Heart right ventricle (tissue), 16 donors: ENCODE measurements around the gene MICAL3. TPM values are rescaled to one million over a fixed set of nuclear protein-coding genes. Genes with fewer than 3 reads are reported as not detected.

ENCODE experiments used
- ATAC-seq, 8 donors: fragments of 200-7000 bp; cut with Tn5 transposase; one replicate each; pipeline ENCODE4 v1.9.1; 2020; ENCODE audit warnings: mild to moderate bottlenecking in 8 of 8, moderate library complexity in 8 of 8, moderate number of reproducible peaks in 1 of 8
- DNase-seq, 2 donors: peaks; one replicate each; pipeline ENCODE4 v3.0.0-alpha.2; 2020
- H3K27ac ChIP-seq, 10 donors: fragments of 200-600 bp; sonication (generic) in 2 of 10; one replicate each; pipeline versions ENCODE4 v1.5.0 to v1.8.0; 2020 to 2022; ENCODE audit warnings: mild to moderate bottlenecking in 3 of 10
- H3K27me3 ChIP-seq, 7 donors: fragments of 200-600 bp; one replicate each; pipeline ENCODE4 v1.8.0; 2021 to 2022; ENCODE audit warnings: mild to moderate bottlenecking in 2 of 7
- H3K36me3 ChIP-seq, 9 donors: fragments of 200-600 bp; sonication (generic) in 1 of 9; one replicate each; pipeline versions ENCODE4 v1.5.0 to v1.8.0; 2020 to 2022; ENCODE audit warnings: mild to moderate bottlenecking in 2 of 9
- H3K4me1 ChIP-seq, 9 donors: fragments of 200-600 bp; sonication (generic) in 1 of 9; one replicate each; pipeline versions ENCODE4 v1.5.0 to v1.8.0; 2020 to 2022; ENCODE audit warnings: mild to moderate bottlenecking in 4 of 9
- H3K4me3 ChIP-seq, 10 donors: fragments of 200-600 bp; sonication (generic) in 2 of 10; one replicate each; pipeline versions ENCODE4 v1.5.0 to v1.8.0; 2020 to 2022; ENCODE audit warnings: mild to moderate bottlenecking in 7 of 10, moderate library complexity in 2 of 10
- H3K9me3 ChIP-seq, 11 donors: fragments of 200-600 bp in 10 of 11; sonication (generic) in 2 of 11; one replicate each; pipeline versions ENCODE4 v1.5.0 to v1.8.0; 2013 to 2022; ENCODE audit warnings: mild to moderate bottlenecking in 2 of 11, control low read depth in 1 of 11, moderate library complexity in 1 of 11
- CTCF ChIP-seq, 9 donors: fragments of 200-600 bp; sonication (generic) in 2 of 9; IDR thresholded peaks; one replicate each; pipeline versions ENCODE4 v1.5.0 to v1.8.0; 2021 to 2022; ENCODE audit warnings: antibody characterized with exemption in 9 of 9, mild to moderate bottlenecking in 5 of 9, moderate library complexity in 1 of 9
- WGBS, 2 donors: extraction: QIAGEN DNeasy Blood & Tissue Kit; methylation state at CpG; one replicate each; pipeline ENCODE4 v1.1.7; 2013; ENCODE audit warnings: inconsistent platforms in 1 of 2; 5-methylcytosine and 5-hydroxymethylcytosine counted together
- intact Hi-C, 10 donors: fragments of 100-400 bp; cut with DNase I; formaldehyde crosslinking; loops; one replicate each; pipeline versions ENCODE4 v1.11.1 to v1.14.2; 2022
- polyA plus RNA-seq, 2 donors: library from polyadenylated mRNA; stranded (reverse); fragments of 200-250 nt; gene quantifications; one replicate each; pipeline ENCODE4 v1.2.3, GENCODE V29; 2013
- total RNA-seq, 10 donors: library from RNA; stranded (reverse); fragmentation: NEBNext Ultra II Directional in 3 of 10; extraction: Animal tissue kit (Norgen Biotek cat#: 25700) in 3 of 10; gene quantifications; one replicate each; pipeline versions ENCODE4 v1.2.1 to v1.2.4, GENCODE V29; 2021 to 2023
- donor health status: Arrhythmogenic right ventricular cardiomyopathy.
- donor health status: ischemic (EF 13 %, LVEDD 7.1; RV severe dilation, severe dysfunction).
- donor health status: healthy with polysubstance abuse.
- donor health status: DM: no; HTN: yes; CAD: no.
- donor health status: DM: no; HTN: no; CAD: no.
- donor health status: ischemic (EF 25% LVEDD 6.9; RV normal size, moderate dysfunction).
- donor health status: ischemic (EF 25% LVEDD 5.7; RV mildly dilated, moderate dysfunction).
- donor health status: healthy.
- donor health status: DM: yes; HTN: yes; CAD: no.
- donor health status: Ischemic cardiomyopathy.
- donor health status: ischemic (EF 35%, LVEDD 5.7; RV mildly dilated, moderate dysfunction).
- donor health status: nonischemic (EF 11% LVEDD 7.7; RV severe dilation, severe dysfunction).
- donor health status: DM: yes; HTN: yes; CAD: no.
- donor health status: PGD.
- donor health status: ischemic (EF 29% LVEDD 5.4; RV normal size, mild dysfunction).
- donor health status: nonischemic (EF 23%, LVEDD 6.1; RV moderate dilation, normal function).

MICAL3 gene
- total and polyA plus RNA-seq, 12 donors, result 13.2 to 137 (median 109) TPM

- H3K27ac ChIP-seq, result no peak overlapping the region
- no peak for DNase-seq
- 75 to 77% methylated on average over 27 of the region's 27 CpGs for WGBS, 2 donors
- H3K27me3 ChIP-seq, result no peaks in the 10 kb centered on the region
- ATAC-seq, result no peak
- H3K9me3 ChIP-seq, result no peaks in the 10 kb centered on the region
- H3K4me1 ChIP-seq, result peaks cover 0 to 61% (median 15%) of the 10 kb centered on the region in 9 donors
- H3K36me3 ChIP-seq, result no peaks in the 10 kb centered on the region
- TF ChIP-seq CTCF (IDR thresholded peaks at IDR 0.05), result no peak
- intact Hi-C loops, result loop anchor here in 2 of 10 donors (5.0 to 10.0 kb wide), 4 partner anchors 37 to 215 kb away; partner anchors contain the start of genes BCL2L13 (in 1 of the 2) and SLC25A18 (in 1 of the 2)
- no peak overlapping the region for H3K4me3 ChIP-seq
These were observed 244.9 kb downstream of the MICAL3 start for GRCh38 chr22:17779286-17780115.

GRCh38 chr22:17778412-17778976 is 245.9 kb downstream of the MICAL3 start:
- H3K27ac ChIP-seq, result peak overlapping the region in 1 of 10 donors; percentile 98
- peaks cover 0 to 64% (median 18%) of the 10 kb centered on the region in 9 donors for H3K4me1 ChIP-seq
- ATAC-seq, result no peak
- intact Hi-C loops, result loop anchor here in 1 of 10 donors (5.0 to 10.0 kb wide), 2 partner anchors 36 to 144 kb away; partner anchors contain the start of gene BCL2L13
- H3K27me3 ChIP-seq, result no peaks in the 10 kb centered on the region
- TF ChIP-seq CTCF (IDR thresholded peaks at IDR 0.05), result no peak
- 95 to 97% methylated on average over 23 of the region's 23 CpGs for WGBS, 2 donors
- no peaks in the 10 kb centered on the region for H3K36me3 ChIP-seq
- DNase-seq, result no peak
- H3K4me3 ChIP-seq, result peak overlapping the region in 1 of 10 donors; percentile 63
- no peaks in the 10 kb centered on the region for H3K9me3 ChIP-seq

- Histone ChIP-seq H3K36me3 (no peaks in the 10 kb centered on the region), H3K4me1 (peaks cover 3 to 71% (median 26%) of the 10 kb centered on the region in 9 donors), H3K4me3 (peak overlapping the region in 8 of 10 donors; percentile 6 to 63 (median 39)), H3K27me3 (no peaks in the 10 kb centered on the region), H3K9me3 (no peaks in the 10 kb centered on the region), H3K27ac (peak overlapping the region; percentile 7 to 98 (median 60))
- ATAC-seq, result peak in 1 of 8 donors; percentile 7
- no peak for DNase-seq
- TF ChIP-seq CTCF (IDR thresholded peaks at IDR 0.05), result no peak
- intact Hi-C loops, result loop anchor here in 1 of 10 donors (5.0 to 10.0 kb wide), 2 partner anchors 35 to 143 kb away; partner anchors contain the start of gene BCL2L13
- 58 to 72% methylated on average over 6 of the region's 6 CpGs for WGBS, 2 donors
These were observed 246.7 kb downstream of the MICAL3 start for GRCh38 chr22:17777717-17778044.

- Histone ChIP-seq H3K4me3 (peak overlapping the region in 8 of 10 donors; percentile 6 to 63 (median 39)), H3K36me3 (no peaks in the 10 kb centered on the region), H3K27me3 (no peaks in the 10 kb centered on the region), H3K4me1 (peaks cover 3 to 71% (median 26%) of the 10 kb centered on the region in 9 donors), H3K27ac (peak overlapping the region; percentile 7 to 98 (median 60)), H3K9me3 (no peaks in the 10 kb centered on the region)
- no peak for TF ChIP-seq CTCF (IDR thresholded peaks at IDR 0.05)
- intact Hi-C loops, result loop anchor here in 1 of 10 donors (5.0 to 10.0 kb wide), 2 partner anchors 35 to 142 kb away; partner anchors contain the start of gene BCL2L13
- DNase-seq (peak in 1 of 2 donors; percentile 42), ATAC-seq (peak in 2 of 8 donors; percentile 4 to 18)
- WGBS, 2 donors, result 58% methylated on average over 27 of the region's 27 CpGs
These were observed 247.2 kb downstream of the MICAL3 start for GRCh38 chr22:17777005-17777716.
